Activated CD4-positive, CD25-positive, alpha-beta regulatory T cell (primary cell): ENCODE results near the gene FKBP6.
"Not testable (repeated sequence)": the region's sequence is repeated elsewhere in the genome, so short reads cannot be mapped to it uniquely, and the experiment has no call there.

Source experiments
- DNase-seq, 4 experiments: peaks; one replicate each; lab custom pipeline; 2025; lab: John Stamatoyannopoulos, UW

Gene FKBP6

GRCh38 chr7:73324081-73324845 is 3.7 kb upstream of the FKBP6 start:
- DNase-seq = peak; percentile 4 to 20 (median 10)

GRCh38 chr7:73325424-73325823 is 2.5 kb upstream of the FKBP6 start:
- DNase-seq = not testable (repeated sequence)

GRCh38 chr7:73327449-73327848 is 512 bp upstream of the FKBP6 start:
- not testable (repeated sequence) for DNase-seq

GRCh38 chr7:73328696-73329095 is 735 bp downstream of the FKBP6 start:
- no peak for DNase-seq

GRCh38 chr7:73329861-73330581 is 2.1 kb downstream of the FKBP6 start:
- DNase-seq = no peak

- DNase-seq = no peak
These were observed 2.8 kb downstream of the FKBP6 start for GRCh38 chr7:73330772-73331171.

- DNase-seq = no peak
These were observed 4.5 kb downstream of the FKBP6 start for GRCh38 chr7:73332447-73332846.

GRCh38 chr7:73338321-73338720 is 10.4 kb downstream of the FKBP6 start:
- no peak for DNase-seq

- DNase-seq = no peak
These were observed 12.6 kb downstream of the FKBP6 start for GRCh38 chr7:73340514-73340913.

- no peak for DNase-seq
These were observed 13.9 kb downstream of the FKBP6 start for GRCh38 chr7:73341877-73342276.

GRCh38 chr7:73342645-73343044 is 14.7 kb downstream of the FKBP6 start:
- no peak for DNase-seq

GRCh38 chr7:73343671-73344380 is 15.9 kb downstream of the FKBP6 start:
- no peak for DNase-seq

GRCh38 chr7:73345538-73345937 is 17.6 kb downstream of the FKBP6 start:
- no peak for DNase-seq

- DNase-seq = no peak
These were observed 18.0 kb downstream of the FKBP6 start for GRCh38 chr7:73345951-73346350.

- DNase-seq = no peak
These were observed 21.8 kb downstream of the FKBP6 start for GRCh38 chr7:73349763-73350162.

GRCh38 chr7:73350306-73351068 is 22.5 kb downstream of the FKBP6 start:
- no peak for DNase-seq

GRCh38 chr7:73351447-73352167 is 23.6 kb downstream of the FKBP6 start:
- no peak for DNase-seq

GRCh38 chr7:73352784-73353183 is 24.8 kb downstream of the FKBP6 start:
- no peak for DNase-seq

GRCh38 chr7:73353243-73353642 is 25.3 kb downstream of the FKBP6 start:
- no peak for DNase-seq

- no peak for DNase-seq
These were observed 26.2 kb downstream of the FKBP6 start for GRCh38 chr7:73354196-73354595.

GRCh38 chr7:73354821-73355220 is 26.9 kb downstream of the FKBP6 start:
- DNase-seq = no peak
